Neural cell (in vitro differentiated cells): ENCODE data around the gene VEGFB. TPM values are rescaled to one million over a fixed set of nuclear protein-coding genes. Genes with fewer than 3 reads are reported as not detected.

Experiments
- H2AFZ ChIP-seq: fragments of 200-600, 300-800 bp; sonication (generic), shearing (Covaris generic); 2 replicates; pipeline ENCODE4 v1.6.0; 2014; ENCODE audit warnings: low read depth, mild to moderate bottlenecking, antibody characterized with exemption, low read length, moderate library complexity
- H3F3A ChIP-seq: fragments of 200-600 bp; shearing (Covaris generic); 2 replicates; pipeline ENCODE4 v1.6.1; 2016; ENCODE audit warnings: mild to moderate bottlenecking, moderate library complexity, mixed read lengths, antibody characterized with exemption, low read length; ENCODE audit not compliant: insufficient read depth, poor library complexity, severe bottlenecking
- H3K27ac ChIP-seq: fragments of 200-600, 300-800 bp; sonication (generic), shearing (Covaris generic); 2 replicates; pipeline ENCODE4 v1.5.1; 2014; ENCODE audit warnings: mild to moderate bottlenecking, low read length, moderate library complexity
- H3K27me3 ChIP-seq: fragments of 300-800, 200-600 bp; sonication (generic), shearing (Covaris generic); 2 replicates; pipeline ENCODE4 v1.6.0; 2014; ENCODE audit warnings: mild to moderate bottlenecking, low read depth, low read length, moderate library complexity; ENCODE audit not compliant: insufficient read depth
- H3K36me3 ChIP-seq: fragments of 300-800, 200-600 bp; sonication (generic), shearing (Covaris generic); 2 replicates; pipeline ENCODE4 v1.5.1; 2014; ENCODE audit warnings: mild to moderate bottlenecking, antibody characterized with exemption, low read length, moderate library complexity; ENCODE audit not compliant: insufficient read depth
- H3K4me2 ChIP-seq: fragments of 300-800, 200-600 bp; sonication (generic), shearing (Covaris generic); 2 replicates; pipeline ENCODE4 v1.6.0; 2014; ENCODE audit warnings: mild to moderate bottlenecking, low read length
- H3K4me3 ChIP-seq: fragments of 300-800, 200-600 bp; sonication (generic), shearing (Covaris generic); 2 replicates; pipeline ENCODE4 v1.5.1; 2014; ENCODE audit warnings: mild to moderate bottlenecking, low read length, moderate library complexity
- H3K79me2 ChIP-seq: fragments of 200-600 bp; shearing (Covaris generic); replicated peaks from 2 replicates; pipeline ENCODE4 v1.6.0; 2014; ENCODE audit warnings: mild to moderate bottlenecking, low read length, moderate library complexity; ENCODE audit not compliant: insufficient read depth
- H3K9ac ChIP-seq: fragments of 300-800, 200-600 bp; sonication (generic), shearing (Covaris generic); 2 replicates; pipeline ENCODE4 v1.6.1; 2016; ENCODE audit warnings: mild to moderate bottlenecking, low read length, mixed read lengths
- H3K9me2 ChIP-seq: fragments of 200-600 bp; shearing (Covaris generic); 2 replicates; pipeline ENCODE4 v1.6.1; 2016; ENCODE audit warnings: mild to moderate bottlenecking, low read length, mixed read lengths; ENCODE audit not compliant: insufficient read depth
- H3K9me3 ChIP-seq: fragments of 200-600, 300-800 bp; sonication (generic), shearing (Covaris generic); 2 replicates; pipeline ENCODE4 v1.6.1; 2016; ENCODE audit warnings: mild to moderate bottlenecking, mixed run types, low read length, moderate library complexity, mixed read lengths
- H4K20me1 ChIP-seq: fragments of 200-600 bp; shearing (Covaris generic); 2 replicates; pipeline ENCODE4 v1.6.1; 2016; ENCODE audit warnings: mild to moderate bottlenecking, mixed run types; ENCODE audit not compliant: insufficient read depth
- EP300 ChIP-seq: fragments of 450-650 bp; conservative IDR thresholded peaks from 2 replicates; pipeline ENCODE4 v1.6.1; 2014; ENCODE audit warnings: antibody characterized with exemption, mild to moderate bottlenecking, moderate library complexity; ENCODE audit not compliant: poor library complexity, severe bottlenecking
- EZH2 ChIP-seq: fragments of 200-600, 300-800 bp; shearing (Covaris generic), sonication (generic); IDR thresholded peaks from 2 replicates; pipeline ENCODE4 v1.6.1; 2014; ENCODE audit warnings: antibody characterized with exemption, low read length, borderline replicate concordance, mild to moderate bottlenecking; ENCODE audit not compliant: insufficient read depth, poor library complexity, severe bottlenecking
- MXI1 ChIP-seq: fragments of 450-650 bp; conservative IDR thresholded peaks from 2 replicates; pipeline ENCODE4 v1.6.1; 2014; ENCODE audit warnings: antibody characterized with exemption, mild to moderate bottlenecking; ENCODE audit not compliant: poor library complexity, severe bottlenecking
- POLR2AphosphoS5 ChIP-seq: IDR thresholded peaks from 2 replicates; pipeline ENCODE4 v1.6.1; 2012
- RAD21 ChIP-seq: fragments of 450-650 bp; conservative IDR thresholded peaks from 2 replicates; pipeline ENCODE4 v1.6.1; 2014; ENCODE audit warnings: antibody characterized with exemption, mild to moderate bottlenecking, moderate library complexity
- SMC3 ChIP-seq: fragments of 450-650 bp; conservative IDR thresholded peaks from 2 replicates; pipeline ENCODE4 v1.6.1; 2014; ENCODE audit warnings: antibody characterized with exemption, mild to moderate bottlenecking, moderate library complexity; ENCODE audit not compliant: poor library complexity
- TAF1 ChIP-seq: IDR thresholded peaks from 2 replicates; pipeline ENCODE4 v1.6.1; 2012; ENCODE audit warnings: low read depth
- polyA plus RNA-seq: library from polyadenylated mRNA; depleted of rRNA; stranded (reverse); fragments of >200 nt; gene quantifications from 2 replicates; pipeline ENCODE4 v1.2.3, GENCODE V29; 2014
- TF ChIP-seq, protein P1 (sequence below): IDR thresholded peaks from 2 replicates; pipeline ENCODE4 v1.6.1; 2012; ENCODE audit warnings: borderline replicate concordance
- TF ChIP-seq, protein P2 (sequence below): fragments of 450-650 bp; IDR thresholded peaks from 2 replicates; pipeline ENCODE4 v1.5.1; 2014; ENCODE audit warnings: antibody characterized with exemption, mild to moderate bottlenecking, moderate library complexity; ENCODE audit not compliant: poor library complexity, severe bottlenecking

Gene VEGFB
- polyA plus RNA-seq, 1 donor from 2014 or later = 4.8 TPM

DNA sequence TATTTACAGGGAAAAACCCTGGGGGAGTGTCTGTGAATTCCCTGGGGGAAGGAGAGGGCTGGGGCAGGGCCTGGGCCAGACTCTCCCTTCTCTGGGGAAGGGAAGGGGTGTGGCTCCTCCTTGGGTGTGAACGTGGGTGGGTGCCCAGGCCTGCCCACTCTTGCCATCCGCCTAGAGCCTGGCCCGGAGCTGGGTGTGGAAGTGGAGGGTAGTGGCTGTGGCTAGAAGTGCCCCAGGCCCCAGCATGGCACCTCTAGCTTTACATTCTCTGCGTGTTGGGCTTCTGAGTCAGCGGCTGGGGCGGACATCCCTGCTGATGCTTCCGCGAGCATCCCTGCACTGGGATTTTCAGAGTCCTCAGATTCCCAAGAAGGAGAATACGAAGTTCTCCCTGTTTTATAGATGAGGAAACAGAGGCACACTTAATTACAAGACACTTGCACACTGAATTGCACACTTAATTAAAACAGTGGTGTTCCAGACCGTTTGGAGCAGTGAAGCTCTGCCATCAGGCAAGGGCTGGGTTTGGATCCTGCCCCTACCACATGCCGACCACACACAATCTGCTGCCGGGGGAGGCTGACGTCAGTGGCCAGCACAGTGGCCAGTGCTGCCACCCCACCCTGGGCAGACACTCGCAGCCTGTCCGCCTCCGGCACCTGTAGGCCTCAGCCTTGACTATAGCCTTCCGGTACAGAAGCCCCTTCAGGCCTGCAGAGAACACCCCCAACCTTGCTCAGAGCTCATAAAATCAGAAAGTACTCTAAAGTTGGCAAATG is 42.5 kb downstream of the VEGFB start:
- no peaks in the 10 kb centered on the region for H3K27me3 ChIP-seq
- no peaks in the 10 kb centered on the region for H3K9me2 ChIP-seq
- H3K9ac ChIP-seq = no peak overlapping the region
- H3K4me3 ChIP-seq = no peak overlapping the region
- H3K4me2 ChIP-seq = no peak overlapping the region
- TF ChIP-seq EZH2 (no peak), EP300 (no peak), MXI1 (no peak), SMC3 (no peak), POLR2AphosphoS5 (no peak), TAF1 (no peak), RAD21 (no peak)
- TF ChIP-seq, protein P1, sequence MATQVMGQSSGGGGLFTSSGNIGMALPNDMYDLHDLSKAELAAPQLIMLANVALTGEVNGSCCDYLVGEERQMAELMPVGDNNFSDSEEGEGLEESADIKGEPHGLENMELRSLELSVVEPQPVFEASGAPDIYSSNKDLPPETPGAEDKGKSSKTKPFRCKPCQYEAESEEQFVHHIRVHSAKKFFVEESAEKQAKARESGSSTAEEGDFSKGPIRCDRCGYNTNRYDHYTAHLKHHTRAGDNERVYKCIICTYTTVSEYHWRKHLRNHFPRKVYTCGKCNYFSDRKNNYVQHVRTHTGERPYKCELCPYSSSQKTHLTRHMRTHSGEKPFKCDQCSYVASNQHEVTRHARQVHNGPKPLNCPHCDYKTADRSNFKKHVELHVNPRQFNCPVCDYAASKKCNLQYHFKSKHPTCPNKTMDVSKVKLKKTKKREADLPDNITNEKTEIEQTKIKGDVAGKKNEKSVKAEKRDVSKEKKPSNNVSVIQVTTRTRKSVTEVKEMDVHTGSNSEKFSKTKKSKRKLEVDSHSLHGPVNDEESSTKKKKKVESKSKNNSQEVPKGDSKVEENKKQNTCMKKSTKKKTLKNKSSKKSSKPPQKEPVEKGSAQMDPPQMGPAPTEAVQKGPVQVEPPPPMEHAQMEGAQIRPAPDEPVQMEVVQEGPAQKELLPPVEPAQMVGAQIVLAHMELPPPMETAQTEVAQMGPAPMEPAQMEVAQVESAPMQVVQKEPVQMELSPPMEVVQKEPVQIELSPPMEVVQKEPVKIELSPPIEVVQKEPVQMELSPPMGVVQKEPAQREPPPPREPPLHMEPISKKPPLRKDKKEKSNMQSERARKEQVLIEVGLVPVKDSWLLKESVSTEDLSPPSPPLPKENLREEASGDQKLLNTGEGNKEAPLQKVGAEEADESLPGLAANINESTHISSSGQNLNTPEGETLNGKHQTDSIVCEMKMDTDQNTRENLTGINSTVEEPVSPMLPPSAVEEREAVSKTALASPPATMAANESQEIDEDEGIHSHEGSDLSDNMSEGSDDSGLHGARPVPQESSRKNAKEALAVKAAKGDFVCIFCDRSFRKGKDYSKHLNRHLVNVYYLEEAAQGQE = no peak
- TF ChIP-seq, protein P2, sequence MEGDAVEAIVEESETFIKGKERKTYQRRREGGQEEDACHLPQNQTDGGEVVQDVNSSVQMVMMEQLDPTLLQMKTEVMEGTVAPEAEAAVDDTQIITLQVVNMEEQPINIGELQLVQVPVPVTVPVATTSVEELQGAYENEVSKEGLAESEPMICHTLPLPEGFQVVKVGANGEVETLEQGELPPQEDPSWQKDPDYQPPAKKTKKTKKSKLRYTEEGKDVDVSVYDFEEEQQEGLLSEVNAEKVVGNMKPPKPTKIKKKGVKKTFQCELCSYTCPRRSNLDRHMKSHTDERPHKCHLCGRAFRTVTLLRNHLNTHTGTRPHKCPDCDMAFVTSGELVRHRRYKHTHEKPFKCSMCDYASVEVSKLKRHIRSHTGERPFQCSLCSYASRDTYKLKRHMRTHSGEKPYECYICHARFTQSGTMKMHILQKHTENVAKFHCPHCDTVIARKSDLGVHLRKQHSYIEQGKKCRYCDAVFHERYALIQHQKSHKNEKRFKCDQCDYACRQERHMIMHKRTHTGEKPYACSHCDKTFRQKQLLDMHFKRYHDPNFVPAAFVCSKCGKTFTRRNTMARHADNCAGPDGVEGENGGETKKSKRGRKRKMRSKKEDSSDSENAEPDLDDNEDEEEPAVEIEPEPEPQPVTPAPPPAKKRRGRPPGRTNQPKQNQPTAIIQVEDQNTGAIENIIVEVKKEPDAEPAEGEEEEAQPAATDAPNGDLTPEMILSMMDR = no peak
- H3K79me2 ChIP-seq = no peaks in the 10 kb centered on the region
- H3K9me3 ChIP-seq = no peaks in the 10 kb centered on the region
- no peaks in the 10 kb centered on the region for H3K36me3 ChIP-seq
- no peaks in the 10 kb centered on the region for H3F3A ChIP-seq
- H3K27ac ChIP-seq = no peak overlapping the region
- H2AFZ ChIP-seq = no peak overlapping the region
- no peaks in the 10 kb centered on the region for H4K20me1 ChIP-seq

DNA sequence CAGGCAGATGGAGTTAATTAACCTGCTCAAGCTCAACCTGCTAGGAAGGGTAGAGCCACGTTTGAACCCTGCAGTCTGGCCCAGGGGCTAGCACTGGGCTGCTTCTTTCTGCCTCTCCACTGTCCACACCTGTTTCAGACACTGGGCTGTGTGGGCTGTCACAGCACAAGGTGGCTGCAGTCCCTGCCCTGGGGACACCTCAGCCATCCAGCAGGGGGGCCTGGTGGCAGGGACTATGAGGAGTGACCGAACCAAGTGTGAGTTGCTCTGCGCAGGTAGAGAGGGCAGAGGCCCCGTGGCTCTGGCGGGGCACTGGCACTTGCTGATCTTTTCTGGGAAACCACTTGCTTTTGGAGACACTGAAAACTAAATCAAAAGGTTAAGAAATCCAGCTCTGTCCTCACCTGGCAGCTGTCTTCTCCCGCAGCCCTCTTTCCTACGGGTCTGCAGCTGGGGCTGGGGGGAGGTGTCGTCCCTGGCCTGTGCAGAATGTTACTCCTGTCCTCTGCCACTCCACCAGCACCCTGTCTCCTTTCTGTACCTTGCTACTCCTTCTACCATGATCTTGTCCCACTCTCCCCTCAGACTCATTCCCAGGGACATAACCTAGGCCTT is 44.3 kb downstream of the VEGFB start:
- Histone ChIP-seq H3F3A (no peaks in the 10 kb centered on the region), H3K9ac (no peak overlapping the region), H3K79me2 (peaks cover 5% of the 10 kb centered on the region), H3K9me2 (no peaks in the 10 kb centered on the region), H4K20me1 (no peaks in the 10 kb centered on the region), H3K4me3 (no peak overlapping the region), H3K36me3 (no peaks in the 10 kb centered on the region), H3K4me2 (no peak overlapping the region), H3K27me3 (no peaks in the 10 kb centered on the region), H3K9me3 (no peaks in the 10 kb centered on the region), H2AFZ (no peak overlapping the region), H3K27ac (no peak overlapping the region)
- TF ChIP-seq MXI1 = no peak
- TF ChIP-seq RAD21 = no peak
- TF ChIP-seq SMC3 = no peak
- TF ChIP-seq, protein P2 = no peak
- no peak for TF ChIP-seq EP300
- TF ChIP-seq, protein P1 = no peak
- TF ChIP-seq POLR2AphosphoS5 = no peak
- TF ChIP-seq TAF1 = no peak
- TF ChIP-seq EZH2 = no peak
